AG10803 (cell line): Measurements from ENCODE around the gene KATNAL2.
A peak's percentile ranks its signal among the peaks of the same experiment; 100 is the strongest.

Experiments used
- DNase-seq: peaks from one replicate; pipeline ENCODE4 v3.0.0; 2010; ENCODE audit warnings: low read depth
- H3K4me3 ChIP-seq: 2 replicates; pipeline ENCODE4 v1.5.1; 2011; ENCODE audit warnings: mild to moderate bottlenecking, low read length, control low read depth
- TF ChIP-seq, protein P1 (sequence below): conservative IDR thresholded peaks from 2 replicates; pipeline ENCODE4 v1.5.1; 2011; ENCODE audit warnings: mild to moderate bottlenecking, low read length, control low read depth, inconsistent platforms

The KATNAL2 gene

GRCh38 chr18:47143153-47143552 is 225.8 kb downstream of the KATNAL2 start:
- DNase-seq = no peak
- TF ChIP-seq, protein P1, sequence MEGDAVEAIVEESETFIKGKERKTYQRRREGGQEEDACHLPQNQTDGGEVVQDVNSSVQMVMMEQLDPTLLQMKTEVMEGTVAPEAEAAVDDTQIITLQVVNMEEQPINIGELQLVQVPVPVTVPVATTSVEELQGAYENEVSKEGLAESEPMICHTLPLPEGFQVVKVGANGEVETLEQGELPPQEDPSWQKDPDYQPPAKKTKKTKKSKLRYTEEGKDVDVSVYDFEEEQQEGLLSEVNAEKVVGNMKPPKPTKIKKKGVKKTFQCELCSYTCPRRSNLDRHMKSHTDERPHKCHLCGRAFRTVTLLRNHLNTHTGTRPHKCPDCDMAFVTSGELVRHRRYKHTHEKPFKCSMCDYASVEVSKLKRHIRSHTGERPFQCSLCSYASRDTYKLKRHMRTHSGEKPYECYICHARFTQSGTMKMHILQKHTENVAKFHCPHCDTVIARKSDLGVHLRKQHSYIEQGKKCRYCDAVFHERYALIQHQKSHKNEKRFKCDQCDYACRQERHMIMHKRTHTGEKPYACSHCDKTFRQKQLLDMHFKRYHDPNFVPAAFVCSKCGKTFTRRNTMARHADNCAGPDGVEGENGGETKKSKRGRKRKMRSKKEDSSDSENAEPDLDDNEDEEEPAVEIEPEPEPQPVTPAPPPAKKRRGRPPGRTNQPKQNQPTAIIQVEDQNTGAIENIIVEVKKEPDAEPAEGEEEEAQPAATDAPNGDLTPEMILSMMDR = no peak
- H3K4me3 ChIP-seq = no peak overlapping the region

DNA sequence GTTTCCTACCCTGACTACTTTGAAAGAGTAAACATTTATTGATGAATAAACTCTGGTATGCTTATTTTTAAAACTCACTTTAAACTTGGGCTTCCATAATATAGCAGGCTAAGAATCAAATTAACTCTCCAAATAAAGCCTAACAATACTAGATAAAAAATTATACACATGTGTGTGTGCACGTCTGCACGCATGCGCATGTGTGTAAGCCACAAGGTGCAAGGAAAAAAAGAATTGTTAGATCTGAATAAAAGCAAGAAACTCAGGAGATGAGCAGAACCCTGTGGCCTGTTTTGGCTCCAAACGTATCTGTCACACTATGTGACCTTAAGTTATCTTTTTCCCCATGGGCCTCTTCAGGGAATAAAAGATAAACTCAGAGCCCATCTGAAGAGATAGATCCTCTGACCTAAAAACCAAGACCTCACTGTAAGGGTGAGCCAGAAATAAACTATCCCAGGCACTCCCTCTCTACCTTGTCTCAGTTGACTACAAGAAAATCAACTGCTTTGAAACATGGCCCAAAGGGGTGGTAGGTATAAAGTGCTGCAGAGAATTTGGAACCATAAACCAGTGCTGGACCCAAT is 226.6 kb downstream of the KATNAL2 start:
- no peak overlapping the region for H3K4me3 ChIP-seq
- DNase-seq = no peak
- TF ChIP-seq, protein P1 = no peak

- TF ChIP-seq, protein P1 = no peak
- H3K4me3 ChIP-seq = no peak overlapping the region
- no peak for DNase-seq
Observed at GRCh38 chr18:47146206-47146605, 228.8 kb downstream of the KATNAL2 start.

DNA sequence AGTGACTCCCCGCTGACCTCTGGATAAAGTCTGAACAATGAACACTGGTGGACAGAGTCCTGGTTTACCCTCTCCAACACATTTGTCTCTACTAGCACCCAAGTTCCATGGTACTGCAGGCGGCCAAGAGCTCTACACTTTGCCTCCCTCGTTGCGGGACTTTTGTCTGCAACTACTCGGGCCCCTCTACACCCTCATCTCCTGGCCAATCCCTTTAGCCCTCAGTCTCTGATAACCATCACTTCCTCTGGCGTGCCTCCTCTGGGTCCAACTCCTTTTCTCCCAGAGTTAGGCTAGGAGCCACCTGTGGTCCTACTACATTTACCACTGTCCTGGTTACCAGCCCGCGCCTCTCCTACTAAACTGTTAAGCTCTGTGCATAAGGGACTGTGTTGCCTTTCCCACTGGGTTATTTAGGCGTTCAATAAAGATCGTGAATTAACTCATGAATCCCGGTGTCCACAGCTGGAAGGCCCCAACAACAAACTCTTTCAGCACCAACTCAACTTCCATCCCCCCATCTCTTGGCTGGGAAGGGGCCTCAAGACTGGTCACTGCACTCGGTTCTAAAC is 232.1 kb downstream of the KATNAL2 start:
- TF ChIP-seq, protein P1 = no peak

DNA sequence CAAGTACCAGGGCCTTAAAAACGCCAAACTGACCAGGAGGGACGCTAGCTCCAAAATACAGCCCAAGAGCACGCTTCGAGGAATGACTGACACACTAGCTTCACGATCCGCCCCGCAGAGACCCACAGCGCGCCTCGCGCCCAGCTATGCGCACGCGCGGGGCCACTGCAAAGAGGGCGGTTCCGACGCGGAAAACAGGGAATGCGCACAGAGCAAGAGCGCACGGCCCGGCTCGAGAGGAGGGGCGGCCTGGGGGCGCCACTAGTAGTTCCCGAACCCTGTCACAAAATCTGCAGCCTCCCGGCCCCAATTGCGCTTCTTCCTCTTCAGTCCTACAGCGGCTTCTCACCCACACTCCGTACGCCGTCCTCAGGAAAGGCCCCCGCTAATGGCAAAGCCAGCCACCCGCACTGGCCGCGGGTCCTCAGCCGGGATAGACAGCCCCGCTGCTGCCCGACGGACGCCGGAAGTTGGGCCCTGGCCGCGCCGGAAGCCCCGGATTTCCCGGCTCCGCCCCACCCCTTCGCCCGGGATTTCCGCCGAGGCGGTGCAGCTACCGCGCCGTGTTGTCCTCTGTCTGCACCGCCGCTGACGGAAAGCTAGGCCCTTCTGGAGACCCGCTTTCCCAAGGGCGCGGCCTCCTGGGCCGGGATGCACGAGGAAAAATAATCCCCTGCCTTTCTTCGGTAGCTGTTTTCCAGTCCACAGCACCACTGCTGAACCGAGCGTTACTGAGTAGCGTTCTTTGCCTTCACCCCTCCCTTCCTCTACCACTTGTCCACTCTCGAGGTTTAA is 232.8 kb downstream of the KATNAL2 start, which contains the start of gene HDHD2:
Gene HDHD2 (minus strand): TSS at position 472 of the 795 bp plus-strand sequence. CDS start 14,061 bp downstream, outside the sequence.
- peak within 1 kb of the TSS; percentile 91 for H3K4me3 ChIP-seq
- TF ChIP-seq, protein P1 = no peak; the same call in 1 of the 2 replicates
- DNase-seq = peak; percentile 70

More for the DNA sequence above, 232.1 kb downstream of the KATNAL2 start:
- no peak for DNase-seq
- H3K4me3 ChIP-seq = peak overlapping the region; percentile 91

- DNase-seq = no peak
- TF ChIP-seq, protein P1 = no peak
- H3K4me3 ChIP-seq = peak overlapping the region; percentile 91
Observed at GRCh38 chr18:47150824-47151366, 233.5 kb downstream of the KATNAL2 start.
